NOMO-1 treated with DMSO at 0.1 percent for 48 hours (cell line): ENCODE results near the gene ABCB6.
"Not testable (repeated sequence)": the region's sequence is repeated elsewhere in the genome, so short reads cannot be mapped to it uniquely, and the experiment has no call there.

Experiments
- DNase-seq: peaks from one replicate; lab custom pipeline; 2025; ENCODE audit not compliant: unreplicated experiment; lab: John Stamatoyannopoulos, UW

The ABCB6 gene

DNA sequence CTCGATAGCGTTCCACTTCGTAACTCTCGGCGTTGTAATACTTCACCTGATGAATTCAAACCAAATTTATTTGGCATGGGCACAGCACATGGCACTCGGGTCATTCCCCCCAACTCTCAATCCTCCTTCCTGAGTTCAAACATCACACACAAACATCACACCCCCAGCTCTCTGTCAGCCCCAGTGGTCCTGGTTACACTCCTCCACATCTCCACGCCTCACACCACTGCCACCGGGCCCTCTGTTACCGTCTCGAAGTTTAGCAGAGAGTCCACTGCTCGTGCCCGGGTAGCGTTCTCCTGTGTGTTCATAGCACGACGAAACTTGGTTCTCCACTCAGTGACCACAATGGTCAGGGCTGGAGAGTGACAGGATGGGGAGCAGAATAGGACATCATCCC, 4.6 kb downstream of the ABCB6 start:
- DNase-seq, result no peak

- DNase-seq, result no peak
Observed at GRCh38 chr2:219213486-219214071, 5.2 kb downstream of the ABCB6 start.

DNA sequence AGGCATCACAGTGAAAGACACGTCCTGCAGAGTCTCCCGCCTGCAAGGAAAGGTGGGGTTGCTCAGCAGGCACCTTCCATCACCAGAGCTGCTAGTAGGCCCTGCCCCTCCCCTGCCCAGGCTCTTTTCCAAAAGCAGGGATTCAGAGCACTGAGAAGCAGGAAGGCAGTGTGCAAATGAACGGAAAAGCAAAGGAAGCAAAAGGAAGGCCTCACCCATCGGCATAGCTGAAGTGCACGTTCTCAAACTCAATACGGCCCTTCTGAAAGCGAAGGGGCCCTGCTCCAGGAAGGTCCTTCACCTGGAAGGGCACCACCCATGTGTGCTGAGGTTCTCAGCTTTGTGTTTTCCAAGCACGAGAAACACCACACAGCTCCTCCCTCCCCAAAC, 5.7 kb downstream of the ABCB6 start:
- DNase-seq, result no peak

DNA sequence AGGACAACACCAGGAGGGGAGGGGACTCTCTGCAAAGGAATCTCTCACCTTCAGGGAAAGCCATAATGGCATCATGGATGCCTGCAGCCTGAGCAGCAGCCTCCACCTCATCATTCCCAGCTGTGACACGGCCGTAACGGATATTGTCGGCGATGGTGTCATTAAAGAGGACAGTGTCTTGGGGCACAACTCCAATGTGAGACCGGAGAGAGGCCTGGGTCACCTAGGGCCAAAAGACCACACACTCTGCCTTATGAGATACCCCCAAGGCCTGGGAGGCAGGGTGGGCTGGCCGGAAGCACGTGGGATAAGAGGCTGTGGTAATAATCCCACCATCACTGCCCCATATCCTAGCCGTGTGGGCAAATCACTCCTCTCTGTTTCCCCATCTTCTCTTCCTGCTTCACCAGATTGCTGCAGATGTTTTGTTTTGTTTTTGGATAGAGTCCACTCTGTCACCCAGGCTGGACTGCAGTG, 7.8 kb downstream of the ABCB6 start:
- DNase-seq, result no peak

GRCh38 chr2:219210196-219210885, 8.4 kb downstream of the ABCB6 start:
- no peak for DNase-seq

- no peak for DNase-seq
Observed at GRCh38 chr2:219209236-219210195, 9.2 kb downstream of the ABCB6 start.

- DNase-seq, result no peak
Observed at GRCh38 chr2:219207884-219208740, 10.6 kb downstream of the ABCB6 start.

DNA sequence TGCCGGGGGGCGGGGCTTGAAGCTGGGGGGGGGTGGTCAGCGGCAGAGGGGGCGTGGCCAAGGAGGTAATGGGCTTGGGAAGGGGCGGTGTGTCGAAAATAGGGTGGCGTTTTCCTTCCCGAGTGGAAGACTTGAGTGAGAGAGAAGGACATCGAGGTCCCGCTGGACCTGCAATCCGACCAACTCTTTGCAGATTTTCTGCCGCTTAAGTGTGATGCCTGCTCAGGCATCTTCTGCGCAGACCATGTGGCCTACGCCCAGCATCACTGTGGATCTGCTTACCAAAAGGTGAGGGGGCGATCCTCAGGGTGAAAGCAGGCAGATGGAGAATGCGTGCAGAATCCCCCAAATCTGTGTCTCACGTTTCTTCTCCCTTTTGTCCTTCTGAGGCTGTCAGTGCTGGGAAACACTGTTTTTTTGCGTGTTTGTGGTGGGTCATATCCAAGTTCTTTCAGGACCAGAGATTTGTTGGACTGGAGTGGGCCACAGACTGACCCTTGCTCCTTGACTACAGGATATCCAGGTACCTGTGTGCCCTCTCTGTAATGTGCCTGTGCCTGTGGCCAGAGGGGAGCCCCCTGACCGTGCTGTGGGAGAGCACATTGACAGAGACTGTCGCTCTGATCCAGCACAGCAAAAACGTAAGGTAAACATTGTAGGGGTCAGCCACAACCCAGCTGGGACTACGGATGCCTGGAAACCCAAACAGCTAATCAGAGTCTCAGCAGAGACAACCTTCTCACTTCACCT, 11.4 kb downstream of the ABCB6 start:
- DNase-seq, result no peak

DNA sequence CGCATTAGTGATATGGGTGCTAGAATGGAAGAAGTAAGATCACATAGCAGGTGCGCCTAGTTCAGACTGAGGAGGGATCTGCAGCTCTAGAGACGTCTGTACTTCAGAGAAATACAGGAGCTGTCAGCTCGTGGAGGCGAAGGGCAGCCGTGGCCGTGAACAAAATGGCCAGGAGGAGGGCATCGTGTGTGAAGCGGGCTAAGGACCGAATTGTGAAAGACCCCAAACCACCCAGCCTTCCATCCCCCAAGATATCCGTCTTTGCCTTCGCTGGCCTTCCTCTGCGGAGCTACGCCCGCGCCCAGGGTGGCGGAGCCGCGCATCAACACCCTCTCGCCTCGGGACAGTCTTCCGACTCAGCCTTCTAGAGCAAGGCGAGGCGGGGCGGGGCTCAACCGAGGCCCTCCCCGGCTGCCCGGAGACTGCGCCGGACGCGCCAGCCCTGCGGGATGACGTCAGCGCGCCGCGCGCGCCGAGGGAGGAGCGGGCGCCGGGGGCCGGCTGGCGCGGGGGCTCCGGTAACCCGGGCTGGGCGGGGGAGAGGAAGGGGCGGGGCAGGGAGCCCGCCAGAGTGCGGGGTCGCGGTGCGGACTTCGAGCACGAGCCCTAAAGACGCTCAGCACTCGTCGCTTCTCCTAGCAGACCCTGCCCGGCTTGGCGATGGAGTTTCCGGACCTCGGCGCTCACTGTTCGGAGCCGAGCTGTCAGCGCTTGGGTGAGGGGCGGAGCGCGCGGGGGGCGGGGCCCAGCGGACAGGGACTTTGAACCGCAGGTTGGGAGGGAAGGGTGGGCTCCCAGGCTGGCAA, 12.2 kb downstream of the ABCB6 start, which contains the start of gene ZFAND2B:
Gene ZFAND2B (plus strand): TSS at position 455 of the 806 bp plus-strand sequence. CDS start 206 bp downstream, at position 661.
- DNase-seq, result peak; percentile 94

DNA sequence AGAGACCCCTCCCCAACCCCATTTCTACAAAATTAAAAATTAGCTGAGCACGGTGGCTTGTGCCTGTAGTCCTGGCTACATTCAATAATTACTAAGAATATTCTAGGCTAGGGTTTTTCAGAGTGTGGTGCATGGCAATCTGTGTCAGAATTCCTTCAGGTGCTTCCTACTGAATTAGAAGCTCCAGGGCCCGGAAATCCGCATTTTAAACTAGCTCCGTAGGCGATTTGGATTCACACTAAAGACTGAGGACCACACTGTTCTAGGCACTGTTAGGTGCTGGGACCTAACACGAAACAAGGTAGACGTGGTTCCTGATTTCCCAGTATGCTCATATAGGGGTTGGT, 12.8 kb downstream of the ABCB6 start:
- no peak for DNase-seq

- DNase-seq, result no peak
Observed at GRCh38 chr2:219205165-219205538, 13.6 kb downstream of the ABCB6 start.

DNA sequence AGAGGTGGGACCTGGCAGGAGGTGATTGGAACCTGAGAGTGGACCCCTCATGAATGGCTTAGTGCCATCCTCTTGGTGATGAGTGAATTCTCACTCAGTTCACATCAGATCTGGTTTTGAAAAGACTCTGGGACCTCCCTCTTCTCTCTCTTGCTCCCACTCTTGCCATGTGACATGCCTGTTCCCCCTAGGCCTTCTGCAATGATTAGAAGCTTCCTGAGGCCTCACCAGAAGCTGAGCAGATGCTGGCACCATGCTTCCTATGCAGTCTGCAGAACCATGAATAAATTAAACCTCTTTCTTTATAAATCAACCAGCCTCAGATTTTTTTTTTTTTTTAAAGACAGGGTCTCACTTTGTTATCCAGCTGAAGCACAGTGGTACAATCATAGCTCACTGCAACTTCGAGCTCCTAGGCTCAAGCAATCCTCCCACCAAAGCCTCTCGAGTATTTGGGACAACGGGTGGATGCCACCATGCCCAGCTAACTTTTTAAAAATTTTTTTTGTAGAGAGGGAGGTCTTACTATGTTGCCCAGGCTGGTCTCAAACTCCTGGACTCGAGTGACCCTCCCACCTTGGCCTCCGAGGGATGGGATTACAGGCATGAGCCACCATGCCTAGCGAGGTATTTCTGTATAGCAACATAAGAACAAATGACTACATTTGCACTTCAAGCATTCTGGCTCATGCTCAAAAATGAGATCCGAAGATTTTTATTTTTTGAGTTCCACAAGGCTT, 14.2 kb downstream of the ABCB6 start:
- DNase-seq, result no peak

- not testable (repeated sequence) for DNase-seq
Observed at GRCh38 chr2:219201331-219201730, 17.4 kb downstream of the ABCB6 start.

- not testable (repeated sequence) for DNase-seq
Observed at GRCh38 chr2:219200502-219201326, 18.0 kb downstream of the ABCB6 start.

- DNase-seq, result no peak
Observed at GRCh38 chr2:219199470-219200211, 19.1 kb downstream of the ABCB6 start.

DNA sequence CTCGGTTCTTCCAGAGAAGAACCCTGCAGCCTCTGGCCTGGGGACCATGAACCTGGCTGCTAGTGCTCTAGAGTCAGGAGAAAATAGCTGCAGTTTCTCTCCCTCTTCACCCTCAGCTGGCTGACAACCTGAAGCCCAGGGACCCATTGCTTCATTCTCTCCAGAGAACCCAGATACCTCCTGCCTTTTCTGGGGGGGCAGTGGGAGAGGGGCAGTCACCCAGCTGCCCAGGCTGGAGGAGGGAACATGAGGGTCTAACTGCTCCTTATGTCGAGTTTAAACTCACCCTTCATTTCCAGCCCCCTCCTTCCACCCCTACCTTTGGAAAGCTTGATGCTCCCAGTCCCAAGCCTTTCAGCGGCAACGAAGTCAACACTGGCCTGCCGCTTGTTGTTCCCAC, 19.8 kb downstream of the ABCB6 start:
- no peak for DNase-seq

- DNase-seq, result no peak
Observed at GRCh38 chr2:219197388-219197787, 21.4 kb downstream of the ABCB6 start.
